Liver (tissue), 9 donors: ENCODE data around the gene ZNRF4. TPM values are rescaled to one million over a fixed set of nuclear protein-coding genes. Genes with fewer than 3 reads are reported as not detected.

Source experiments
- DNase-seq: peaks from one replicate; pipeline ENCODE4 v3.0.0-alpha.2; 2017; ENCODE audit warnings: low spot score
- H3K27ac ChIP-seq, 2 donors: one replicate each; pipeline ENCODE4 v1.7.0; 2013; ENCODE audit warnings: inconsistent platforms in 2 of 2, low read length in 2 of 2, control low read depth in 1 of 2, low read depth in 1 of 2, mild to moderate bottlenecking in 1 of 2
- H3K27me3 ChIP-seq, 4 donors: one replicate each; pipeline versions ENCODE4 v1.6.1 to v1.7.0; 2013; ENCODE audit warnings: low read length in 3 of 4, inconsistent platforms in 1 of 4, mild to moderate bottlenecking in 1 of 4, moderate library complexity in 1 of 4; ENCODE audit not compliant: control insufficient read depth in 4 of 4, insufficient read depth in 4 of 4
- H3K36me3 ChIP-seq, 4 donors: one replicate each; pipeline versions ENCODE4 v1.6.1 to v1.7.0; 2013; ENCODE audit warnings: low read length in 3 of 4, mild to moderate bottlenecking in 3 of 4, low read depth in 1 of 4, moderate library complexity in 1 of 4; ENCODE audit not compliant: control insufficient read depth in 4 of 4, insufficient read depth in 3 of 4
- H3K4me1 ChIP-seq, 4 donors: one replicate each; pipeline versions ENCODE4 v1.6.1 to v1.7.0; 2013; ENCODE audit warnings: low read length in 3 of 4, mild to moderate bottlenecking in 3 of 4, moderate library complexity in 1 of 4; ENCODE audit not compliant: control insufficient read depth in 4 of 4, insufficient read depth in 4 of 4
- H3K4me3 ChIP-seq, 3 donors: one replicate each; pipeline versions ENCODE4 v1.6.1 to v1.7.0; 2013; ENCODE audit warnings: low read length in 3 of 3, control low read depth in 1 of 3, low read depth in 1 of 3, mild to moderate bottlenecking in 1 of 3
- H3K9ac ChIP-seq, 2 donors: one replicate each; pipeline ENCODE4 v1.7.0; 2013; ENCODE audit warnings: low read length in 2 of 2, mild to moderate bottlenecking in 2 of 2, moderate library complexity in 2 of 2, control low read depth in 1 of 2, low read depth in 1 of 2
- H3K9me3 ChIP-seq, 4 donors: one replicate each; pipeline versions ENCODE4 v1.6.1 to v1.7.0; 2013; ENCODE audit warnings: low read length in 3 of 4; ENCODE audit not compliant: control insufficient read depth in 4 of 4
- EGR1 ChIP-seq, 2 donors: IDR thresholded peaks; 2 replicates each; pipeline ENCODE4 v1.6.1; 2016 to 2018; ENCODE audit warnings: antibody characterized with exemption in 2 of 2, low read depth in 2 of 2
- FOXA1 ChIP-seq: IDR thresholded peaks from 2 replicates; pipeline ENCODE4 v1.6.1; 2016; ENCODE audit warnings: antibody characterized with exemption
- FOXA2 ChIP-seq: IDR thresholded peaks from 2 replicates; pipeline ENCODE4 v1.6.1; 2016; ENCODE audit warnings: antibody characterized with exemption
- GABPA ChIP-seq, 2 donors: IDR thresholded peaks in 1 of 2; conservative IDR thresholded peaks in 1 of 2; 2 replicates each; pipeline ENCODE4 v1.6.1; 2016; ENCODE audit warnings: antibody characterized with exemption in 2 of 2, mild to moderate bottlenecking in 1 of 2, moderate library complexity in 1 of 2
- HNF4A ChIP-seq, 2 donors: conservative IDR thresholded peaks; 2 replicates each; pipeline ENCODE4 v1.6.1; 2016; ENCODE audit warnings: antibody characterized with exemption in 2 of 2, mild to moderate bottlenecking in 2 of 2
- HNF4G ChIP-seq: IDR thresholded peaks from 2 replicates; pipeline ENCODE4 v1.6.1; 2016; ENCODE audit warnings: antibody characterized with exemption
- JUND ChIP-seq, 2 donors: IDR thresholded peaks; 2 replicates each; pipeline ENCODE4 v1.6.1; 2016; ENCODE audit warnings: antibody characterized with exemption in 2 of 2
- NR2F2 ChIP-seq: IDR thresholded peaks from 2 replicates; pipeline ENCODE4 v1.6.1; 2016; ENCODE audit warnings: antibody characterized with exemption
- RAD21 ChIP-seq, 2 donors: IDR thresholded peaks; 2 replicates each; pipeline ENCODE4 v1.6.1; 2016; ENCODE audit warnings: antibody characterized with exemption in 2 of 2, mild to moderate bottlenecking in 2 of 2
- RXRA ChIP-seq, 2 donors: IDR thresholded peaks; 2 replicates each; pipeline ENCODE4 v1.6.1; 2017 to 2018; ENCODE audit warnings: antibody characterized with exemption in 2 of 2, mild to moderate bottlenecking in 1 of 2
- SP1 ChIP-seq: IDR thresholded peaks from 2 replicates; pipeline ENCODE4 v1.6.1; 2018; ENCODE audit warnings: antibody characterized with exemption, mild to moderate bottlenecking
- TAF1 ChIP-seq: conservative IDR thresholded peaks from 2 replicates; pipeline ENCODE4 v1.6.1; 2016; ENCODE audit warnings: antibody characterized with exemption, mild to moderate bottlenecking
- YY1 ChIP-seq: IDR thresholded peaks from 2 replicates; pipeline ENCODE4 v1.6.1; 2016; ENCODE audit warnings: antibody characterized with exemption, mild to moderate bottlenecking
- WGBS: extraction: QIAGEN DNeasy Blood & Tissue Kit; methylation state at CpG from one replicate; pipeline ENCODE4 v1.1.7; 2013; 5-methylcytosine and 5-hydroxymethylcytosine counted together
- polyA plus RNA-seq, 2 donors: library from polyadenylated mRNA; stranded (reverse) in 1 of 2; unstranded in 1 of 2; fragments of 200-250 nt in 1 of 2; fragments of >200 nt in 1 of 2; fragmentation: Nextera tagmentation in 1 of 2; extraction: Ambion mirVana in 1 of 2; gene quantifications; one replicate each; pipeline versions ENCODE4 v1.2.1 to v1.2.3, GENCODE V29; 2013 to 2015
- total RNA-seq, 2 donors: library from RNA; depleted of rRNA; stranded (reverse); fragments of >200 nt; gene quantifications; one replicate each; pipeline ENCODE4 v1.2.3, GENCODE V29; 2014
- TF ChIP-seq, protein P1 (sequence below): IDR thresholded peaks from 2 replicates; pipeline ENCODE4 v1.6.1; 2016; ENCODE audit warnings: antibody characterized with exemption
- TF ChIP-seq, protein P2 (sequence below): IDR thresholded peaks from 2 replicates; pipeline ENCODE4 v1.6.1; 2016; ENCODE audit warnings: antibody characterized with exemption
- TF ChIP-seq, protein P3 (sequence below): IDR thresholded peaks from 2 replicates; pipeline ENCODE4 v1.6.1; 2016; ENCODE audit warnings: antibody characterized with exemption
- TF ChIP-seq, protein P4 (sequence below): fragments of 150-350 bp; IDR thresholded peaks from 2 replicates; pipeline ENCODE4 v1.5.1; 2017; ENCODE audit warnings: improper control_type of control experiment, low read depth, low read length; ENCODE audit not compliant: missing input control
- TF ChIP-seq, protein P5 (sequence below): IDR thresholded peaks from 2 replicates; pipeline ENCODE4 v1.6.1; 2016; ENCODE audit warnings: antibody characterized with exemption, mild to moderate bottlenecking
- donor health status: healthy.
- donor health status: healthy.
- donor health status: healthy.
- donor health status: healthy.
- donor health status: healthy.

The ZNRF4 gene
- total and polyA plus RNA-seq, 4 donors = not detected

DNA sequence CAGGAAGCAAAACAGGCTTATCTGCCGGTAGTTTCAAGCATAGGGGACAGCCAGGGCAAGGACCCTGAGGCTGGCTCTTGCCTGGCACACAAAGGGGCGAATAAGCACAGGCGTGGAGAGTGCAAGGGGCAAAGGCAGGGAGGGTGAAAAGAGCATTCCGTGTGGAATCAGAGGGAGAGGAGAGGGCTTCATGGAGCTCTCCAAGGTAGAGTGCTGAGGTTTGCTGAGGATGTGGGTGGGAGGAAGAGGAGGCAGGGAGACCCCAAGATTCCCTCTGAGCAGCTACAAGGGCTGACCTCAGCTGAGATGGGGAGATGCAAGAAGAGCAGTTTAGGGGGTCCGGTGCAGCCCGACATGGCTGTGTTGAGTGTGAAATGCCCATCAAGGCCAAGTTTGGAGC, 36.5 kb upstream of the ZNRF4 start:
- H3K27ac ChIP-seq = no peak overlapping the region
- no peak overlapping the region for H3K9ac ChIP-seq
- no peaks in the 10 kb centered on the region for H3K36me3 ChIP-seq
- no peak overlapping the region for H3K4me3 ChIP-seq
- 66% methylated on average over 6 of the region's 6 CpGs for WGBS
- DNase-seq = no peak
- no peak for TF ChIP-seq HNF4A (conservative IDR thresholded peaks at IDR 0.05)
- no peak for TF ChIP-seq JUND (IDR thresholded peaks at IDR 0.05)
- TF ChIP-seq RAD21 (IDR thresholded peaks at IDR 0.05) = no peak
- TF ChIP-seq, protein P1, sequence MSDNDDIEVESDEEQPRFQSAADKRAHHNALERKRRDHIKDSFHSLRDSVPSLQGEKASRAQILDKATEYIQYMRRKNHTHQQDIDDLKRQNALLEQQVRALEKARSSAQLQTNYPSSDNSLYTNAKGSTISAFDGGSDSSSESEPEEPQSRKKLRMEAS = no peak
- TF ChIP-seq GABPA (IDR thresholded peaks at IDR 0.05 in 1 of 2, conservative IDR thresholded peaks at IDR 0.05 in 1 of 2) = no peak
- no peak for TF ChIP-seq NR2F2
- TF ChIP-seq HNF4G = no peak
- TF ChIP-seq FOXA2 = no peak
- TF ChIP-seq, protein P2, sequence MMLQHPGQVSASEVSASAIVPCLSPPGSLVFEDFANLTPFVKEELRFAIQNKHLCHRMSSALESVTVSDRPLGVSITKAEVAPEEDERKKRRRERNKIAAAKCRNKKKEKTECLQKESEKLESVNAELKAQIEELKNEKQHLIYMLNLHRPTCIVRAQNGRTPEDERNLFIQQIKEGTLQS = no peak
- TF ChIP-seq, protein P3, sequence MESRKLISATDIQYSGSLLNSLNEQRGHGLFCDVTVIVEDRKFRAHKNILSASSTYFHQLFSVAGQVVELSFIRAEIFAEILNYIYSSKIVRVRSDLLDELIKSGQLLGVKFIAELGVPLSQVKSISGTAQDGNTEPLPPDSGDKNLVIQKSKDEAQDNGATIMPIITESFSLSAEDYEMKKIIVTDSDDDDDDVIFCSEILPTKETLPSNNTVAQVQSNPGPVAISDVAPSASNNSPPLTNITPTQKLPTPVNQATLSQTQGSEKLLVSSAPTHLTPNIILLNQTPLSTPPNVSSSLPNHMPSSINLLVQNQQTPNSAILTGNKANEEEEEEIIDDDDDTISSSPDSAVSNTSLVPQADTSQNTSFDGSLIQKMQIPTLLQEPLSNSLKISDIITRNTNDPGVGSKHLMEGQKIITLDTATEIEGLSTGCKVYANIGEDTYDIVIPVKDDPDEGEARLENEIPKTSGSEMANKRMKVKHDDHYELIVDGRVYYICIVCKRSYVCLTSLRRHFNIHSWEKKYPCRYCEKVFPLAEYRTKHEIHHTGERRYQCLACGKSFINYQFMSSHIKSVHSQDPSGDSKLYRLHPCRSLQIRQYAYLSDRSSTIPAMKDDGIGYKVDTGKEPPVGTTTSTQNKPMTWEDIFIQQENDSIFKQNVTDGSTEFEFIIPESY = no peak
- no peak for TF ChIP-seq YY1
- TF ChIP-seq TAF1 = no peak
- no peak for TF ChIP-seq RXRA (IDR thresholded peaks at IDR 0.05)
- TF ChIP-seq, protein P4, sequence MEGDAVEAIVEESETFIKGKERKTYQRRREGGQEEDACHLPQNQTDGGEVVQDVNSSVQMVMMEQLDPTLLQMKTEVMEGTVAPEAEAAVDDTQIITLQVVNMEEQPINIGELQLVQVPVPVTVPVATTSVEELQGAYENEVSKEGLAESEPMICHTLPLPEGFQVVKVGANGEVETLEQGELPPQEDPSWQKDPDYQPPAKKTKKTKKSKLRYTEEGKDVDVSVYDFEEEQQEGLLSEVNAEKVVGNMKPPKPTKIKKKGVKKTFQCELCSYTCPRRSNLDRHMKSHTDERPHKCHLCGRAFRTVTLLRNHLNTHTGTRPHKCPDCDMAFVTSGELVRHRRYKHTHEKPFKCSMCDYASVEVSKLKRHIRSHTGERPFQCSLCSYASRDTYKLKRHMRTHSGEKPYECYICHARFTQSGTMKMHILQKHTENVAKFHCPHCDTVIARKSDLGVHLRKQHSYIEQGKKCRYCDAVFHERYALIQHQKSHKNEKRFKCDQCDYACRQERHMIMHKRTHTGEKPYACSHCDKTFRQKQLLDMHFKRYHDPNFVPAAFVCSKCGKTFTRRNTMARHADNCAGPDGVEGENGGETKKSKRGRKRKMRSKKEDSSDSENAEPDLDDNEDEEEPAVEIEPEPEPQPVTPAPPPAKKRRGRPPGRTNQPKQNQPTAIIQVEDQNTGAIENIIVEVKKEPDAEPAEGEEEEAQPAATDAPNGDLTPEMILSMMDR = no peak
- TF ChIP-seq FOXA1 = no peak
- no peak for TF ChIP-seq EGR1 (IDR thresholded peaks at IDR 0.05; ENCODE audit: low read depth in 2 of 2)
- no peaks in the 10 kb centered on the region for H3K4me1 ChIP-seq
- H3K27me3 ChIP-seq = peaks cover 0 to 14% (median 2%) of the 10 kb centered on the region in 4 donors
- no peaks in the 10 kb centered on the region for H3K9me3 ChIP-seq

DNA sequence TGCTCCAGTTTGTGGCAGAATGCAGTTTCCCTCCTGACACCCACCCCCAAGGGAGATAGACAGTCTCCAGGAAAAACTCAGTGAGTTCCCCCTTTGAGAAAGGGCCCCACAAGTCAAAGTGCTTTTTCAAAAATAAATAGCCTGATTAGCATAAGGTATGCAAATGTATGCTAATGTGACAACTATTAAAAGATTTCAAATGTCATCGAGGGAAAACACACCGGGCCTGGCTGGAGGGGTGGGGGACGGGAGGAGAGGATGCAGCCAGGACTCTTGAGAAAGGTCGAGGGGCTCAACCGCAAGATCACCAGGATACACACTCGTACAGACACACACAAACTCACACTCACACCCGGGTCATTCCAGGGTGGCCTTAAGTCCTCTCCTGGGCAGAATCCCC, 34.3 kb upstream of the ZNRF4 start:
- H3K4me1 ChIP-seq = no peaks in the 10 kb centered on the region
- no peak overlapping the region for H3K9ac ChIP-seq
- H3K36me3 ChIP-seq = no peaks in the 10 kb centered on the region
- peaks cover 0 to 14% (median 2%) of the 10 kb centered on the region in 4 donors for H3K27me3 ChIP-seq
- DNase-seq = no peak
- no peak overlapping the region for H3K27ac ChIP-seq
- no peaks in the 10 kb centered on the region for H3K9me3 ChIP-seq
- no peak overlapping the region for H3K4me3 ChIP-seq
- 31% methylated on average over 7 of the region's 7 CpGs for WGBS
- TF ChIP-seq, protein P4 = no peak
- TF ChIP-seq HNF4A (conservative IDR thresholded peaks at IDR 0.05) (no peak), TAF1 (no peak), SP1 (no peak)
- TF ChIP-seq, protein P5, sequence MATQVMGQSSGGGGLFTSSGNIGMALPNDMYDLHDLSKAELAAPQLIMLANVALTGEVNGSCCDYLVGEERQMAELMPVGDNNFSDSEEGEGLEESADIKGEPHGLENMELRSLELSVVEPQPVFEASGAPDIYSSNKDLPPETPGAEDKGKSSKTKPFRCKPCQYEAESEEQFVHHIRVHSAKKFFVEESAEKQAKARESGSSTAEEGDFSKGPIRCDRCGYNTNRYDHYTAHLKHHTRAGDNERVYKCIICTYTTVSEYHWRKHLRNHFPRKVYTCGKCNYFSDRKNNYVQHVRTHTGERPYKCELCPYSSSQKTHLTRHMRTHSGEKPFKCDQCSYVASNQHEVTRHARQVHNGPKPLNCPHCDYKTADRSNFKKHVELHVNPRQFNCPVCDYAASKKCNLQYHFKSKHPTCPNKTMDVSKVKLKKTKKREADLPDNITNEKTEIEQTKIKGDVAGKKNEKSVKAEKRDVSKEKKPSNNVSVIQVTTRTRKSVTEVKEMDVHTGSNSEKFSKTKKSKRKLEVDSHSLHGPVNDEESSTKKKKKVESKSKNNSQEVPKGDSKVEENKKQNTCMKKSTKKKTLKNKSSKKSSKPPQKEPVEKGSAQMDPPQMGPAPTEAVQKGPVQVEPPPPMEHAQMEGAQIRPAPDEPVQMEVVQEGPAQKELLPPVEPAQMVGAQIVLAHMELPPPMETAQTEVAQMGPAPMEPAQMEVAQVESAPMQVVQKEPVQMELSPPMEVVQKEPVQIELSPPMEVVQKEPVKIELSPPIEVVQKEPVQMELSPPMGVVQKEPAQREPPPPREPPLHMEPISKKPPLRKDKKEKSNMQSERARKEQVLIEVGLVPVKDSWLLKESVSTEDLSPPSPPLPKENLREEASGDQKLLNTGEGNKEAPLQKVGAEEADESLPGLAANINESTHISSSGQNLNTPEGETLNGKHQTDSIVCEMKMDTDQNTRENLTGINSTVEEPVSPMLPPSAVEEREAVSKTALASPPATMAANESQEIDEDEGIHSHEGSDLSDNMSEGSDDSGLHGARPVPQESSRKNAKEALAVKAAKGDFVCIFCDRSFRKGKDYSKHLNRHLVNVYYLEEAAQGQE = no peak
